ENCODE results near the gene TMEM175. TPM values are rescaled to one million over a fixed set of nuclear protein-coding genes. Genes with fewer than 3 reads are reported as not detected.

Gene TMEM175
- total RNA-seq, 1 donor = 8.2 TPM

GRCh38 chr4:967113-968104, 35.1 kb downstream of the TMEM175 start:
- H3K4me3 ChIP-seq (ENCODE audit: low read depth, low read length) = no peak overlapping the region
- no peak for DNase-seq (ENCODE audit: low read depth)
- TF ChIP-seq CTCF (IDR thresholded peaks at IDR 0.05; ENCODE audit: insufficient read depth, low read depth, low read length) = no peak

GRCh38 chr4:968221-968620, 36.0 kb downstream of the TMEM175 start:
- no peak for DNase-seq (ENCODE audit: low read depth)
- no peak for TF ChIP-seq CTCF (IDR thresholded peaks at IDR 0.05; ENCODE audit: insufficient read depth, low read depth, low read length)
- no peak overlapping the region for H3K4me3 ChIP-seq (ENCODE audit: low read depth, low read length)

GRCh38 chr4:968621-969394, 36.5 kb downstream of the TMEM175 start:
- TF ChIP-seq CTCF (IDR thresholded peaks at IDR 0.05; ENCODE audit: insufficient read depth, low read depth, low read length) = no peak
- no peak overlapping the region for H3K4me3 ChIP-seq (ENCODE audit: low read depth, low read length)
- DNase-seq (ENCODE audit: low read depth) = no peak

GRCh38 chr4:970046-970745, 37.9 kb downstream of the TMEM175 start:
- TF ChIP-seq CTCF (IDR thresholded peaks at IDR 0.05; ENCODE audit: insufficient read depth, low read depth, low read length) = no peak
- DNase-seq (ENCODE audit: low read depth) = no peak

GRCh38 chr4:970854-971520, 38.7 kb downstream of the TMEM175 start:
- no peak for DNase-seq (ENCODE audit: low read depth)
- TF ChIP-seq CTCF (IDR thresholded peaks at IDR 0.05; ENCODE audit: insufficient read depth, low read depth, low read length) = no peak
- no peak overlapping the region for H3K4me3 ChIP-seq (ENCODE audit: low read depth, low read length)

More at GRCh38 chr4:970046-970745, 37.9 kb downstream of the TMEM175 start:
- H3K4me3 ChIP-seq (ENCODE audit: low read depth, low read length) = no peak overlapping the region

All from fibroblast of villous mesenchyme (primary cell).